Endothelial cell of umbilical vein (primary cell): ENCODE measurements around the gene POLR3B. TPM values are rescaled to one million over a fixed set of nuclear protein-coding genes. Genes with fewer than 3 reads are reported as not detected.

Experiments used
- BruUV-seq: library from RNA; stranded (reverse); fragments of 400-500 nt; replicated peaks from 2 replicates; lab custom pipeline; 2021; lab: Mats Ljungman, UMichigan
- CTCF ChIA-PET: fragments of 300-600, 350-600 bp; sonication (Branson Sonifier 250); formaldehyde crosslinking; loops from one replicate; lab custom pipeline; 2021; ENCODE audit warnings: antibody characterized with exemption, inconsistent platforms; lab: Charles Lee
- POLR2A ChIA-PET: fragments of 300-600, 350-600 bp; sonication (Branson Sonifier 250); formaldehyde crosslinking; loops from one replicate; lab custom pipeline; 2021; ENCODE audit warnings: antibody characterized with exemption, inconsistent platforms; lab: Charles Lee
- DNase-seq: peaks from one replicate; pipeline ENCODE4 v3.0.0-alpha.2; 2011; ENCODE audit warnings: low read depth, low spot score
- FAIRE-seq: peaks from 2 replicates; lab custom pipeline; 2011; peaks lifted over from hg19 to GRCh38; lab: Jason Lieb, UNC
- H2AFZ ChIP-seq: 2 replicates; pipeline ENCODE4 v1.6.0; 2012; ENCODE audit warnings: low read depth, low read length, control low read depth, inconsistent platforms
- H3K27ac ChIP-seq: 2 replicates; pipeline ENCODE4 v1.5.1; 2011; ENCODE audit warnings: low read depth, mild to moderate bottlenecking, control low read depth, low read length, moderate library complexity; ENCODE audit not compliant: insufficient read depth
- H3K27me3 ChIP-seq, 2 experiments: 2 replicates each; pipeline versions ENCODE4 v1.6.0 to v1.6.1; 2011; ENCODE audit warnings: low read length in 2 of 2, mixed read lengths in 1 of 2; ENCODE audit not compliant: control insufficient read depth in 2 of 2, insufficient read depth in 2 of 2
- H3K36me3 ChIP-seq, 2 experiments: 2 replicates in 1 of 2; 3 replicates in 1 of 2; pipeline ENCODE4 v1.5.1; 2011; ENCODE audit warnings: low read length in 2 of 2, mild to moderate bottlenecking in 1 of 2, moderate library complexity in 1 of 2; ENCODE audit not compliant: control insufficient read depth in 2 of 2, insufficient read depth in 2 of 2; ENCODE audit errors: extremely low read depth in 1 of 2
- H3K4me1 ChIP-seq: 3 replicates; pipeline ENCODE4 v1.5.1; 2011; ENCODE audit warnings: mild to moderate bottlenecking, low read length; ENCODE audit not compliant: control insufficient read depth, insufficient read depth; ENCODE audit errors: extremely low read depth
- H3K4me2 ChIP-seq: 2 replicates; pipeline ENCODE4 v1.6.1; 2011; ENCODE audit warnings: low read length, control low read depth, mixed read lengths; ENCODE audit not compliant: insufficient read depth
- H3K4me3 ChIP-seq, 3 experiments: fragments of 200-600 bp in 1 of 3; sonication (generic), shearing (Covaris generic) in 1 of 3; replicated peaks in 1 of 3; 2 replicates each; pipeline ENCODE4 v1.5.1; 2011 to 2016; ENCODE audit warnings: control low read depth in 3 of 3, low read length in 3 of 3, mild to moderate bottlenecking in 2 of 3, inconsistent platforms in 1 of 3, low read depth in 1 of 3, moderate library complexity in 1 of 3; ENCODE audit not compliant: insufficient read depth in 1 of 3
- H3K79me2 ChIP-seq: 2 replicates; pipeline ENCODE4 v1.6.0; 2012; ENCODE audit warnings: low read length, inconsistent platforms; ENCODE audit not compliant: control insufficient read depth, insufficient read depth
- H3K9ac ChIP-seq: replicated peaks from 2 replicates; pipeline ENCODE3; 2011; ENCODE audit warnings: low read length, control low read depth; ENCODE audit not compliant: insufficient read depth; ENCODE audit errors: extremely low read depth
- H3K9me1 ChIP-seq: replicated peaks from 3 replicates; pipeline ENCODE4 v1.6.0; 2011; ENCODE audit warnings: mild to moderate bottlenecking, low read length; ENCODE audit not compliant: control insufficient read depth, insufficient read depth; ENCODE audit errors: extremely low read depth
- H3K9me3 ChIP-seq: replicated peaks from 2 replicates; pipeline ENCODE4 v1.5.1; 2012; ENCODE audit warnings: low read length, inconsistent platforms; ENCODE audit not compliant: control insufficient read depth, insufficient read depth
- H4K20me1 ChIP-seq: replicated peaks from 2 replicates; pipeline ENCODE3; 2011; ENCODE audit warnings: mild to moderate bottlenecking, low read length; ENCODE audit not compliant: control insufficient read depth, insufficient read depth; ENCODE audit errors: extremely low read depth
- EZH2 ChIP-seq: IDR thresholded peaks from 2 replicates; pipeline ENCODE4 v1.6.1; 2012; ENCODE audit warnings: borderline replicate concordance, low read depth, mild to moderate bottlenecking, moderate library complexity, low read length, inconsistent platforms; ENCODE audit not compliant: severe bottlenecking
- FOS ChIP-seq: IDR thresholded peaks from 2 replicates; pipeline ENCODE4 v1.6.1; 2011; ENCODE audit warnings: mild to moderate bottlenecking, low read length, moderate library complexity, borderline replicate concordance; ENCODE audit not compliant: insufficient read depth
- GATA2 ChIP-seq: IDR thresholded peaks from 2 replicates; pipeline ENCODE4 v1.7.0; 2011; ENCODE audit warnings: low read depth, mild to moderate bottlenecking, moderate library complexity, mixed read lengths, low read length; ENCODE audit not compliant: insufficient read length, insufficient read depth
- JUN ChIP-seq: IDR thresholded peaks from 2 replicates; pipeline ENCODE4 v1.6.1; 2011; ENCODE audit warnings: borderline replicate concordance, low read depth; ENCODE audit not compliant: insufficient read length, insufficient read depth
- MYC ChIP-seq: IDR thresholded peaks from one replicate; pipeline ENCODE4 v1.6.1; 2011; ENCODE audit warnings: mild to moderate bottlenecking, low read depth, low read length
- POLR2A ChIP-seq: IDR thresholded peaks from 2 replicates; pipeline ENCODE4 v1.6.1; 2012; ENCODE audit warnings: low read depth, mild to moderate bottlenecking, control low read depth, low read length
- POLR2AphosphoS5 ChIP-seq: IDR thresholded peaks from 2 replicates; pipeline ENCODE4 v1.6.1; 2012; ENCODE audit warnings: low read depth, mild to moderate bottlenecking, control low read depth, low read length, moderate library complexity; ENCODE audit not compliant: insufficient read depth
- dilution Hi-C: fragments of 300-500 bp; cut with MboI; formaldehyde crosslinking; loops from one replicate; pipeline ENCODE4 v1.15.0; 2019; ENCODE audit warnings: low sequenced_read_pairs; ENCODE audit not compliant: extremely low pct_ligation_motif_present
- intact Hi-C: fragments of 100-400 bp; cut with micrococcal nuclease; formaldehyde crosslinking; loops from one replicate; pipeline ENCODE4 v1.10.0; 2022
- polyA plus RNA-seq, 4 experiments: library from polyadenylated mRNA; depleted of rRNA in 3 of 4; stranded (reverse) in 3 of 4; unstranded in 1 of 4; fragments of >200 nt; gene quantifications; 2 replicates each; pipeline versions ENCODE4 v1.2.1 to v1.2.3, GENCODE V29; 2011 to 2012; ENCODE audit warnings: missing spikeins in 1 of 4
- total RNA-seq: library from RNA; stranded (reverse); gene quantifications from 2 replicates; pipeline ENCODE4 v1.2.3, GENCODE V29; 2021
- TF ChIP-seq, protein P1 (sequence below): IDR thresholded peaks from 2 replicates; pipeline ENCODE4 v1.6.1; 2011; ENCODE audit not compliant: insufficient read depth, insufficient read length
- TF ChIP-seq, protein P2 (sequence below), 2 donors: IDR thresholded peaks; 1 replicate in 1 of 2; 2 replicates in 1 of 2; pipeline ENCODE4 v1.5.1; 2011; ENCODE audit warnings: low read length in 2 of 2, mild to moderate bottlenecking in 2 of 2, moderate library complexity in 2 of 2, control low read depth in 1 of 2, inconsistent platforms in 1 of 2, low read depth in 1 of 2; ENCODE audit not compliant: insufficient read depth in 1 of 2; ENCODE audit errors: extremely low read depth in 1 of 2

Gene POLR3B
- total and polyA plus RNA-seq, 2 donors (not counting 3 experiments of a cell fraction or from before 2014, with no cell fraction given): 6.0 to 12.3 TPM

DNA sequence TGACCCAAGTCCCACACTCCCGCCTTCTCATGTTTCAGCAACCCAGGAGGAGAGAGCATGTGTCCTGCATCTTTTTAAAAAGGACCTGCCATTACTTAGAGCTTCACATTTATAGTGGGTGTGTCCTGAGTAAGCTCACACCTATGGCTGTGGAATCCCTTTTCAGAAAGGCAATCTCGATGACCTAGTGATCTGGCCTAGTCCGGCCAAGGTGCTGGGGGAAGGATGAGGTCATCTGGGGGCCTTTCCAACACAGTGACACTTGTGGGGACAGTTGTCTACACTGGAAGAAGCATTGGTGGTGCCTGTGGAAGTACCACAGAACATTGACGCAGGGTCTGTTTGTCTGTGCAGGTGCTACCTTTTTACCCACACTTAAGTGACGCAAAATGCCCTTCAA is 46.9 kb upstream of the POLR3B start:
- Histone ChIP-seq H3K27me3 (peaks cover 0 to 5% of the 10 kb centered on the region in 2 experiments), H3K9ac (no peak overlapping the region)
- dilution Hi-C loops: no loop called here

More for the DNA sequence above, 46.9 kb upstream of the POLR3B start:
- no peak overlapping the region for H3K4me3 ChIP-seq
- peaks cover 2% of the 10 kb centered on the region for H3K4me1 ChIP-seq
- H3K9me1 ChIP-seq: no peaks in the 10 kb centered on the region
- intact Hi-C loops: no loop called here
- DNase-seq (no peak), FAIRE-seq (no peak)
- BruUV-seq: no TSS peak
- H4K20me1 ChIP-seq: no peaks in the 10 kb centered on the region
- CTCF ChIA-PET: no interaction called here
- H3K36me3 ChIP-seq: no peaks in the 10 kb centered on the region
- TF ChIP-seq, protein P1, sequence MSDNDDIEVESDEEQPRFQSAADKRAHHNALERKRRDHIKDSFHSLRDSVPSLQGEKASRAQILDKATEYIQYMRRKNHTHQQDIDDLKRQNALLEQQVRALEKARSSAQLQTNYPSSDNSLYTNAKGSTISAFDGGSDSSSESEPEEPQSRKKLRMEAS: no peak
- no peak for TF ChIP-seq JUN
- TF ChIP-seq MYC: no peak
- no peak for TF ChIP-seq GATA2
- no peak for TF ChIP-seq FOS
- TF ChIP-seq POLR2A: no peak
- TF ChIP-seq, protein P2, sequence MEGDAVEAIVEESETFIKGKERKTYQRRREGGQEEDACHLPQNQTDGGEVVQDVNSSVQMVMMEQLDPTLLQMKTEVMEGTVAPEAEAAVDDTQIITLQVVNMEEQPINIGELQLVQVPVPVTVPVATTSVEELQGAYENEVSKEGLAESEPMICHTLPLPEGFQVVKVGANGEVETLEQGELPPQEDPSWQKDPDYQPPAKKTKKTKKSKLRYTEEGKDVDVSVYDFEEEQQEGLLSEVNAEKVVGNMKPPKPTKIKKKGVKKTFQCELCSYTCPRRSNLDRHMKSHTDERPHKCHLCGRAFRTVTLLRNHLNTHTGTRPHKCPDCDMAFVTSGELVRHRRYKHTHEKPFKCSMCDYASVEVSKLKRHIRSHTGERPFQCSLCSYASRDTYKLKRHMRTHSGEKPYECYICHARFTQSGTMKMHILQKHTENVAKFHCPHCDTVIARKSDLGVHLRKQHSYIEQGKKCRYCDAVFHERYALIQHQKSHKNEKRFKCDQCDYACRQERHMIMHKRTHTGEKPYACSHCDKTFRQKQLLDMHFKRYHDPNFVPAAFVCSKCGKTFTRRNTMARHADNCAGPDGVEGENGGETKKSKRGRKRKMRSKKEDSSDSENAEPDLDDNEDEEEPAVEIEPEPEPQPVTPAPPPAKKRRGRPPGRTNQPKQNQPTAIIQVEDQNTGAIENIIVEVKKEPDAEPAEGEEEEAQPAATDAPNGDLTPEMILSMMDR (IDR thresholded peaks at IDR 0.05; ENCODE audit: extremely low read depth in 1 of 2, insufficient read depth in 1 of 2, low read depth in 1 of 2, low read length in 2 of 2): no peak
- no peak for TF ChIP-seq POLR2AphosphoS5
- no peak for TF ChIP-seq EZH2
- H3K9me3 ChIP-seq: no peaks in the 10 kb centered on the region
- no peaks in the 10 kb centered on the region for H3K79me2 ChIP-seq
- H3K27ac ChIP-seq: no peak overlapping the region
- no peak overlapping the region for H3K4me2 ChIP-seq
- H2AFZ ChIP-seq: no peak overlapping the region
- POLR2A ChIA-PET: no interaction called here
